IMR-90 (cell line): ENCODE measurements around the gene C1orf116. TPM values are rescaled to one million over a fixed set of nuclear protein-coding genes. Genes with fewer than 3 reads are reported as not detected.

Experiments
- ATAC-seq: fragments of 200-7000 bp; cut with Tn5 transposase; 2 replicates; pipeline ENCODE4 v1.9.1; 2020; ENCODE audit warnings: low read depth, mild to moderate bottlenecking, moderate library complexity
- BruUV-seq: library from RNA; stranded (reverse); fragments of 400-500 nt; replicated peaks from 2 replicates; lab custom pipeline; 2021; lab: Mats Ljungman, UMichigan
- CTCF ChIA-PET: fragments of 300-600 bp; formaldehyde crosslinking; extraction: SDS; loops from one replicate; lab custom pipeline; 2021; ENCODE audit warnings: antibody characterized with exemption; lab: Yijun Ruan, JAX
- POLR2A ChIA-PET: fragments of 300-600 bp; sonication (Branson Sonifier 250); formaldehyde crosslinking; loops from one replicate; lab custom pipeline; 2022; ENCODE audit warnings: antibody characterized with exemption; ENCODE audit not compliant: unreplicated experiment; lab: Charles Lee
- DNase-seq: peaks from one replicate; pipeline ENCODE4 v3.0.0; 2013
- H2AFZ ChIP-seq: replicated peaks from 2 replicates; pipeline ENCODE3; 2013; ENCODE audit warnings: low read length, mild to moderate bottlenecking; ENCODE audit not compliant: poor library complexity
- H2AK5ac ChIP-seq: 2 replicates; pipeline ENCODE4 v1.6.1; 2013; ENCODE audit warnings: low read depth, low read length, inconsistent platforms
- H2AK9ac ChIP-seq: replicated peaks from 2 replicates; pipeline ENCODE3; 2013; ENCODE audit warnings: mild to moderate bottlenecking, low read depth, low read length, moderate library complexity; ENCODE audit not compliant: poor library complexity
- H2BK120ac ChIP-seq: 2 replicates; pipeline ENCODE4 v1.6.1; 2013; ENCODE audit warnings: low read depth, low read length, inconsistent platforms
- H2BK15ac ChIP-seq: 3 replicates; pipeline ENCODE4 v1.6.1; 2013; ENCODE audit warnings: low read depth, low read length, inconsistent platforms
- H2BK20ac ChIP-seq: 2 replicates; pipeline ENCODE4 v1.6.1; 2013; ENCODE audit warnings: low read depth, mild to moderate bottlenecking, inconsistent platforms, low read length, moderate library complexity
- H2BK5ac ChIP-seq: 2 replicates; pipeline ENCODE4 v1.6.1; 2013; ENCODE audit warnings: mild to moderate bottlenecking, low read depth, low read length, inconsistent platforms; ENCODE audit not compliant: poor library complexity, severe bottlenecking
- H3K14ac ChIP-seq: replicated peaks from 2 replicates; pipeline ENCODE4 v1.6.1; 2013; ENCODE audit warnings: low read depth, low read length, inconsistent platforms
- H3K18ac ChIP-seq: 2 replicates; pipeline ENCODE4 v1.6.1; 2013; ENCODE audit warnings: low read depth, low read length, control low read depth
- H3K23ac ChIP-seq: 2 replicates; pipeline ENCODE4 v1.6.1; 2013; ENCODE audit warnings: low read depth, low read length, inconsistent platforms
- H3K27ac ChIP-seq: 2 replicates; pipeline ENCODE4 v1.5.1; 2013; ENCODE audit warnings: mild to moderate bottlenecking, control low read depth, low read length; ENCODE audit not compliant: insufficient read depth
- H3K27me3 ChIP-seq: 2 replicates; pipeline ENCODE4 v1.6.1; 2013; ENCODE audit warnings: low read length; ENCODE audit not compliant: control insufficient read depth, insufficient read depth
- H3K36me3 ChIP-seq: 2 replicates; pipeline ENCODE4 v1.6.1; 2013; ENCODE audit warnings: low read length, mixed read lengths; ENCODE audit not compliant: control insufficient read depth, insufficient read depth
- H3K4ac ChIP-seq: 2 replicates; pipeline ENCODE4 v1.6.1; 2013; ENCODE audit warnings: low read depth, low read length, inconsistent platforms
- H3K4me1 ChIP-seq: 2 replicates; pipeline ENCODE4 v1.6.1; 2013; ENCODE audit warnings: low read length, mixed read lengths; ENCODE audit not compliant: control insufficient read depth, insufficient read depth
- H3K4me2 ChIP-seq: 2 replicates; pipeline ENCODE4 v1.6.1; 2013; ENCODE audit warnings: low read depth, mild to moderate bottlenecking, control low read depth, low read length, moderate library complexity
- H3K4me3 ChIP-seq: 2 replicates; pipeline ENCODE4 v1.5.1; 2013; ENCODE audit warnings: low read depth, mild to moderate bottlenecking, control low read depth, low read length, moderate library complexity; ENCODE audit not compliant: insufficient read depth
- H3K56ac ChIP-seq: 2 replicates; pipeline ENCODE4 v1.6.1; 2013; ENCODE audit warnings: low read length, inconsistent platforms; ENCODE audit not compliant: insufficient read depth; ENCODE audit errors: extremely low read depth
- H3K79me1 ChIP-seq, 2 experiments: 2 replicates each; pipeline ENCODE4 v1.6.1; 2013; ENCODE audit warnings: low read length in 2 of 2, inconsistent platforms in 1 of 2, low read depth in 1 of 2
- H3K9ac ChIP-seq: 2 replicates; pipeline ENCODE4 v1.6.1; 2013; ENCODE audit warnings: low read depth, low read length, control low read depth
- H3K9me1 ChIP-seq: 2 replicates; pipeline ENCODE4 v1.6.1; 2013; ENCODE audit warnings: low read length, inconsistent platforms; ENCODE audit not compliant: insufficient read depth
- H3K9me3 ChIP-seq: 2 replicates; pipeline ENCODE4 v1.6.1; 2013; ENCODE audit warnings: low read length; ENCODE audit not compliant: control insufficient read depth, insufficient read depth
- H4K20me1 ChIP-seq: 2 replicates; pipeline ENCODE4 v1.6.1; 2013; ENCODE audit warnings: low read length, inconsistent platforms; ENCODE audit not compliant: insufficient read depth
- H4K5ac ChIP-seq: 2 replicates; pipeline ENCODE4 v1.6.1; 2013; ENCODE audit warnings: mild to moderate bottlenecking, low read depth, low read length, control low read depth
- H4K8ac ChIP-seq, 2 experiments: 2 replicates each; pipeline ENCODE4 v1.6.1; 2013; ENCODE audit warnings: low read depth in 2 of 2, low read length in 2 of 2, control low read depth in 1 of 2, inconsistent platforms in 1 of 2
- H4K91ac ChIP-seq: 2 replicates; pipeline ENCODE4 v1.6.1; 2013; ENCODE audit warnings: low read depth, low read length, inconsistent platforms; ENCODE audit not compliant: insufficient read depth
- BHLHE40 ChIP-seq: fragments of 150-350 bp; IDR thresholded peaks from 2 replicates; pipeline ENCODE4 v1.6.1; 2016; ENCODE audit warnings: mild to moderate bottlenecking, low read depth, low read length
- CEBPB ChIP-seq: IDR thresholded peaks from 2 replicates; pipeline ENCODE4 v1.6.1; 2012; ENCODE audit warnings: low read depth, low read length, improper control_type of control experiment
- CHD1 ChIP-seq: IDR thresholded peaks from 2 replicates; pipeline ENCODE4 v1.6.1; 2012; ENCODE audit warnings: low read depth, low read length, improper control_type of control experiment
- FOS ChIP-seq: fragments of 150-350 bp; IDR thresholded peaks from 2 replicates; pipeline ENCODE4 v1.6.1; 2016; ENCODE audit warnings: low read depth, low read length
- MAFK ChIP-seq: IDR thresholded peaks from 2 replicates; pipeline ENCODE4 v1.6.1; 2012; ENCODE audit warnings: low read depth, low read length, improper control_type of control experiment
- MAZ ChIP-seq: IDR thresholded peaks from 2 replicates; pipeline ENCODE4 v1.6.1; 2012; ENCODE audit warnings: low read depth, mild to moderate bottlenecking, low read length, improper control_type of control experiment, moderate library complexity, borderline replicate concordance
- MXI1 ChIP-seq: IDR thresholded peaks from 2 replicates; pipeline ENCODE4 v1.6.1; 2012; ENCODE audit warnings: low read depth, mild to moderate bottlenecking, low read length, moderate library complexity, borderline replicate concordance
- NFE2L2 ChIP-seq: fragments of 150-350 bp; IDR thresholded peaks from 2 replicates; pipeline ENCODE4 v1.6.1; 2016; ENCODE audit warnings: low read depth, mild to moderate bottlenecking, low read length
- POLR2A ChIP-seq: IDR thresholded peaks from 2 replicates; pipeline ENCODE4 v1.6.1; 2012; ENCODE audit warnings: mild to moderate bottlenecking, low read depth, low read length
- RAD21 ChIP-seq: IDR thresholded peaks from 2 replicates; pipeline ENCODE4 v1.6.1; 2012; ENCODE audit warnings: low read length, improper control_type of control experiment
- RCOR1 ChIP-seq: IDR thresholded peaks from 2 replicates; pipeline ENCODE4 v1.6.1; 2012; ENCODE audit warnings: mild to moderate bottlenecking, low read length, improper control_type of control experiment; ENCODE audit not compliant: insufficient replicate concordance
- RFX5 ChIP-seq: IDR thresholded peaks from 2 replicates; pipeline ENCODE4 v1.8.0; 2012; ENCODE audit warnings: low read depth, mild to moderate bottlenecking, low read length, moderate library complexity
- SMC3 ChIP-seq: fragments of 150-350 bp; IDR thresholded peaks from 2 replicates; pipeline ENCODE4 v1.6.1; 2016; ENCODE audit warnings: low read depth, mild to moderate bottlenecking, antibody characterized with exemption, low read length, moderate library complexity
- WGBS, 2 experiments: methylation state at CpG; one replicate each; pipeline versions ENCODE4 v1.1.5 to v1.1.7; 2013; ENCODE audit warnings: missing lambda C conversion rate in 2 of 2; ENCODE audit not compliant: insufficient read length in 1 of 2; ENCODE audit errors: extremely low coverage in 2 of 2; 5-methylcytosine and 5-hydroxymethylcytosine counted together
- dilution Hi-C: fragments of 300-500 bp; cut with HindIII; formaldehyde crosslinking; loops from one replicate; pipeline ENCODE4 v1.14.3; 2018; ENCODE audit warnings: low sequenced_read_pairs; ENCODE audit not compliant: unreplicated experiment
- in situ Hi-C: fragments of 300-500 bp; cut with MboI; formaldehyde crosslinking; loops from 3 replicates; pipeline ENCODE4 v1.14.3; 2019; ENCODE audit warnings: low sequenced_read_pairs, inconsistent platforms, mixed read lengths
- intact Hi-C: fragments of 100-400 bp; cut with micrococcal nuclease; formaldehyde crosslinking; loops from 2 replicates; pipeline ENCODE4 v1.10.0; 2022
- polyA plus RNA-seq, 3 experiments: library from polyadenylated mRNA; depleted of rRNA; stranded (reverse); fragments of >200 nt; gene quantifications; 2 replicates each; pipeline ENCODE4 v1.2.3, GENCODE V29; 2012; ENCODE audit warnings: low replicate concordance in 1 of 3
- total RNA-seq: library from RNA; depleted of rRNA; stranded (reverse); fragments of >200 nt; gene quantifications from 2 replicates; pipeline ENCODE4 v1.2.3, GENCODE V29; 2012
- TF ChIP-seq, protein P1 (sequence below): fragments of 150-350 bp; IDR thresholded peaks from 2 replicates; pipeline ENCODE4 v1.6.1; 2017; ENCODE audit warnings: mild to moderate bottlenecking, antibody characterized with exemption, low read length, low read depth
- TF ChIP-seq, protein P2 (sequence below): fragments of 150-350 bp; IDR thresholded peaks from 2 replicates; pipeline ENCODE4 v1.6.1; 2016; ENCODE audit warnings: low read depth, mild to moderate bottlenecking, low read length, moderate library complexity, borderline replicate concordance
- TF ChIP-seq, protein P3 (sequence below): conservative IDR thresholded peaks from 2 replicates; pipeline ENCODE4 v1.5.1; 2012; ENCODE audit warnings: mild to moderate bottlenecking, low read depth, low read length, improper control_type of control experiment

C1orf116 gene
- total and polyA plus RNA-seq, 2 of the 4 experiments (the other 2 are of a cell fraction), result under 0.01 to 0.03 TPM

DNA sequence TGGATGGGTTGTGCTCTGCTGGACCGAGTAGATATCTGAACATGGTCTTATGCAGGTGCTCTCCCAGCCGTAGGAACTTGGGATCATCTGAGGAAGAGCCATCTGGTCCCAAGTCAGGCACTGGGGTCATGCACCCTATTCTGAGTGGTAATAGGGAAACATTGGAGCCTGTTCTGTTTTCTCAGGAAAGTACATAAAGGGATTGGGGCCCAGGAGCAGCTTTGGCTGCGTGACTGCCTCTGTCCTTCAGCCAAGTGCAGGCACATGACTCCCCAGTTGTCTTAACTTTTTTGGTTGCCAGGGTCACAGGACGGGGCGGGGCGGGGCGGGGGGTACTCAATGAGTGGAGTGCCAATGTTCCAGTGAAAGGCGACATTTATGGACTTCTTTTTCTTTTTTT, 32.0 kb upstream of the C1orf116 start:
- Histone ChIP-seq H3K36me3 (no peaks in the 10 kb centered on the region), H2AK5ac (no peak overlapping the region), H4K91ac (no peak overlapping the region), H3K9me1 (no peaks in the 10 kb centered on the region; the same call in 1 of the 2 replicates), H3K79me1 (no peaks in the 10 kb centered on the region), H2BK20ac (no peak overlapping the region), H3K9ac (no peak overlapping the region), H3K9me3 (no peaks in the 10 kb centered on the region), H4K20me1 (no peaks in the 10 kb centered on the region), H2AK9ac (no peak overlapping the region), H3K14ac (no peak overlapping the region), H4K8ac (no peak overlapping the region), H3K18ac (no peak overlapping the region), H2BK120ac (no peak overlapping the region), H3K23ac (no peak overlapping the region), H4K5ac (no peak overlapping the region), H3K4me1 (no peaks in the 10 kb centered on the region), H3K27me3 (no peaks in the 10 kb centered on the region), H3K4me3 (no peak overlapping the region), H3K4me2 (no peak overlapping the region), H2BK5ac (no peak overlapping the region), H3K27ac (no peak overlapping the region), H2AFZ (no peak overlapping the region), H3K4ac (no peak overlapping the region), H3K56ac (no peak overlapping the region), H2BK15ac (no peak overlapping the region)
- ATAC-seq, result no peak
- WGBS, 2 experiments, result 83% methylated on average over 1 of the region's 8 CpGs; no CpG with 5 or more reads in 1 of the 2 experiments
- intact Hi-C loops, result no loop called here
- DNase-seq, result no peak
- ChIA-PET CTCF (no interaction called here), POLR2A (no interaction called here)
- in situ Hi-C loops, result no loop called here
- dilution Hi-C loops, result no loop called here
- TF ChIP-seq CHD1 (no peak), RAD21 (no peak), MAFK (no peak), RFX5 (no peak), SMC3 (no peak), BHLHE40 (no peak), NFE2L2 (no peak), MAZ (no peak), MXI1 (no peak), POLR2A (no peak), RCOR1 (no peak), CEBPB (no peak), FOS (no peak)
- TF ChIP-seq, protein P1, sequence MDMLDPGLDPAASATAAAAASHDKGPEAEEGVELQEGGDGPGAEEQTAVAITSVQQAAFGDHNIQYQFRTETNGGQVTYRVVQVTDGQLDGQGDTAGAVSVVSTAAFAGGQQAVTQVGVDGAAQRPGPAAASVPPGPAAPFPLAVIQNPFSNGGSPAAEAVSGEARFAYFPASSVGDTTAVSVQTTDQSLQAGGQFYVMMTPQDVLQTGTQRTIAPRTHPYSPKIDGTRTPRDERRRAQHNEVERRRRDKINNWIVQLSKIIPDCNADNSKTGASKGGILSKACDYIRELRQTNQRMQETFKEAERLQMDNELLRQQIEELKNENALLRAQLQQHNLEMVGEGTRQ, result no peak
- TF ChIP-seq, protein P2, sequence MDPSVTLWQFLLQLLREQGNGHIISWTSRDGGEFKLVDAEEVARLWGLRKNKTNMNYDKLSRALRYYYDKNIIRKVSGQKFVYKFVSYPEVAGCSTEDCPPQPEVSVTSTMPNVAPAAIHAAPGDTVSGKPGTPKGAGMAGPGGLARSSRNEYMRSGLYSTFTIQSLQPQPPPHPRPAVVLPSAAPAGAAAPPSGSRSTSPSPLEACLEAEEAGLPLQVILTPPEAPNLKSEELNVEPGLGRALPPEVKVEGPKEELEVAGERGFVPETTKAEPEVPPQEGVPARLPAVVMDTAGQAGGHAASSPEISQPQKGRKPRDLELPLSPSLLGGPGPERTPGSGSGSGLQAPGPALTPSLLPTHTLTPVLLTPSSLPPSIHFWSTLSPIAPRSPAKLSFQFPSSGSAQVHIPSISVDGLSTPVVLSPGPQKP, result no peak
- TF ChIP-seq, protein P3, sequence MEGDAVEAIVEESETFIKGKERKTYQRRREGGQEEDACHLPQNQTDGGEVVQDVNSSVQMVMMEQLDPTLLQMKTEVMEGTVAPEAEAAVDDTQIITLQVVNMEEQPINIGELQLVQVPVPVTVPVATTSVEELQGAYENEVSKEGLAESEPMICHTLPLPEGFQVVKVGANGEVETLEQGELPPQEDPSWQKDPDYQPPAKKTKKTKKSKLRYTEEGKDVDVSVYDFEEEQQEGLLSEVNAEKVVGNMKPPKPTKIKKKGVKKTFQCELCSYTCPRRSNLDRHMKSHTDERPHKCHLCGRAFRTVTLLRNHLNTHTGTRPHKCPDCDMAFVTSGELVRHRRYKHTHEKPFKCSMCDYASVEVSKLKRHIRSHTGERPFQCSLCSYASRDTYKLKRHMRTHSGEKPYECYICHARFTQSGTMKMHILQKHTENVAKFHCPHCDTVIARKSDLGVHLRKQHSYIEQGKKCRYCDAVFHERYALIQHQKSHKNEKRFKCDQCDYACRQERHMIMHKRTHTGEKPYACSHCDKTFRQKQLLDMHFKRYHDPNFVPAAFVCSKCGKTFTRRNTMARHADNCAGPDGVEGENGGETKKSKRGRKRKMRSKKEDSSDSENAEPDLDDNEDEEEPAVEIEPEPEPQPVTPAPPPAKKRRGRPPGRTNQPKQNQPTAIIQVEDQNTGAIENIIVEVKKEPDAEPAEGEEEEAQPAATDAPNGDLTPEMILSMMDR, result no peak
- BruUV-seq, result no TSS peak
